Endothelial cell of umbilical vein (primary cell): ENCODE measurements around the gene ARPC2. TPM values are rescaled to one million over a fixed set of nuclear protein-coding genes. Genes with fewer than 3 reads are reported as not detected.
A peak's percentile ranks its signal among the peaks of the same experiment; 100 is the strongest.

ENCODE experiments used
- BruUV-seq: library from RNA; stranded (reverse); fragments of 400-500 nt; replicated peaks from 2 replicates; lab custom pipeline; 2021; lab: Mats Ljungman, UMichigan
- CTCF ChIA-PET: fragments of 300-600, 350-600 bp; sonication (Branson Sonifier 250); formaldehyde crosslinking; loops from one replicate; lab custom pipeline; 2021; ENCODE audit warnings: antibody characterized with exemption, inconsistent platforms; lab: Charles Lee
- POLR2A ChIA-PET: fragments of 300-600, 350-600 bp; sonication (Branson Sonifier 250); formaldehyde crosslinking; loops from one replicate; lab custom pipeline; 2021; ENCODE audit warnings: antibody characterized with exemption, inconsistent platforms; lab: Charles Lee
- DNase-seq: peaks from one replicate; pipeline ENCODE4 v3.0.0-alpha.2; 2011; ENCODE audit warnings: low read depth, low spot score
- FAIRE-seq: peaks from 2 replicates; lab custom pipeline; 2011; peaks lifted over from hg19 to GRCh38; lab: Jason Lieb, UNC
- H2AFZ ChIP-seq: 2 replicates; pipeline ENCODE4 v1.6.0; 2012; ENCODE audit warnings: low read depth, low read length, control low read depth, inconsistent platforms
- H3K27ac ChIP-seq: 2 replicates; pipeline ENCODE4 v1.5.1; 2011; ENCODE audit warnings: low read depth, mild to moderate bottlenecking, control low read depth, low read length, moderate library complexity; ENCODE audit not compliant: insufficient read depth
- H3K27me3 ChIP-seq, 2 experiments: 2 replicates each; pipeline versions ENCODE4 v1.6.0 to v1.6.1; 2011; ENCODE audit warnings: low read length in 2 of 2, mixed read lengths in 1 of 2; ENCODE audit not compliant: control insufficient read depth in 2 of 2, insufficient read depth in 2 of 2
- H3K36me3 ChIP-seq, 2 experiments: 2 replicates in 1 of 2; 3 replicates in 1 of 2; pipeline ENCODE4 v1.5.1; 2011; ENCODE audit warnings: low read length in 2 of 2, mild to moderate bottlenecking in 1 of 2, moderate library complexity in 1 of 2; ENCODE audit not compliant: control insufficient read depth in 2 of 2, insufficient read depth in 2 of 2; ENCODE audit errors: extremely low read depth in 1 of 2
- H3K4me1 ChIP-seq: 3 replicates; pipeline ENCODE4 v1.5.1; 2011; ENCODE audit warnings: mild to moderate bottlenecking, low read length; ENCODE audit not compliant: control insufficient read depth, insufficient read depth; ENCODE audit errors: extremely low read depth
- H3K4me2 ChIP-seq: 2 replicates; pipeline ENCODE4 v1.6.1; 2011; ENCODE audit warnings: low read length, control low read depth, mixed read lengths; ENCODE audit not compliant: insufficient read depth
- H3K4me3 ChIP-seq, 3 experiments: fragments of 200-600 bp in 1 of 3; sonication (generic), shearing (Covaris generic) in 1 of 3; replicated peaks in 1 of 3; 2 replicates each; pipeline ENCODE4 v1.5.1; 2011 to 2016; ENCODE audit warnings: control low read depth in 3 of 3, low read length in 3 of 3, mild to moderate bottlenecking in 2 of 3, inconsistent platforms in 1 of 3, low read depth in 1 of 3, moderate library complexity in 1 of 3; ENCODE audit not compliant: insufficient read depth in 1 of 3
- H3K79me2 ChIP-seq: 2 replicates; pipeline ENCODE4 v1.6.0; 2012; ENCODE audit warnings: low read length, inconsistent platforms; ENCODE audit not compliant: control insufficient read depth, insufficient read depth
- H3K9ac ChIP-seq: replicated peaks from 2 replicates; pipeline ENCODE3; 2011; ENCODE audit warnings: low read length, control low read depth; ENCODE audit not compliant: insufficient read depth; ENCODE audit errors: extremely low read depth
- H3K9me1 ChIP-seq: replicated peaks from 3 replicates; pipeline ENCODE4 v1.6.0; 2011; ENCODE audit warnings: mild to moderate bottlenecking, low read length; ENCODE audit not compliant: control insufficient read depth, insufficient read depth; ENCODE audit errors: extremely low read depth
- H3K9me3 ChIP-seq: replicated peaks from 2 replicates; pipeline ENCODE4 v1.5.1; 2012; ENCODE audit warnings: low read length, inconsistent platforms; ENCODE audit not compliant: control insufficient read depth, insufficient read depth
- H4K20me1 ChIP-seq: replicated peaks from 2 replicates; pipeline ENCODE3; 2011; ENCODE audit warnings: mild to moderate bottlenecking, low read length; ENCODE audit not compliant: control insufficient read depth, insufficient read depth; ENCODE audit errors: extremely low read depth
- CTCF ChIP-seq, 2 donors: IDR thresholded peaks; 1 replicate in 1 of 2; 2 replicates in 1 of 2; pipeline ENCODE4 v1.5.1; 2011; ENCODE audit warnings: low read length in 2 of 2, mild to moderate bottlenecking in 2 of 2, moderate library complexity in 2 of 2, control low read depth in 1 of 2, inconsistent platforms in 1 of 2, low read depth in 1 of 2; ENCODE audit not compliant: insufficient read depth in 1 of 2; ENCODE audit errors: extremely low read depth in 1 of 2
- EZH2 ChIP-seq: IDR thresholded peaks from 2 replicates; pipeline ENCODE4 v1.6.1; 2012; ENCODE audit warnings: borderline replicate concordance, low read depth, mild to moderate bottlenecking, moderate library complexity, low read length, inconsistent platforms; ENCODE audit not compliant: severe bottlenecking
- FOS ChIP-seq: IDR thresholded peaks from 2 replicates; pipeline ENCODE4 v1.6.1; 2011; ENCODE audit warnings: mild to moderate bottlenecking, low read length, moderate library complexity, borderline replicate concordance; ENCODE audit not compliant: insufficient read depth
- GATA2 ChIP-seq: IDR thresholded peaks from 2 replicates; pipeline ENCODE4 v1.7.0; 2011; ENCODE audit warnings: low read depth, mild to moderate bottlenecking, moderate library complexity, mixed read lengths, low read length; ENCODE audit not compliant: insufficient read length, insufficient read depth
- JUN ChIP-seq: IDR thresholded peaks from 2 replicates; pipeline ENCODE4 v1.6.1; 2011; ENCODE audit warnings: borderline replicate concordance, low read depth; ENCODE audit not compliant: insufficient read length, insufficient read depth
- MAX ChIP-seq: IDR thresholded peaks from 2 replicates; pipeline ENCODE4 v1.6.1; 2011; ENCODE audit not compliant: insufficient read depth, insufficient read length
- MYC ChIP-seq: IDR thresholded peaks from one replicate; pipeline ENCODE4 v1.6.1; 2011; ENCODE audit warnings: mild to moderate bottlenecking, low read depth, low read length
- POLR2A ChIP-seq: IDR thresholded peaks from 2 replicates; pipeline ENCODE4 v1.6.1; 2012; ENCODE audit warnings: low read depth, mild to moderate bottlenecking, control low read depth, low read length
- POLR2AphosphoS5 ChIP-seq: IDR thresholded peaks from 2 replicates; pipeline ENCODE4 v1.6.1; 2012; ENCODE audit warnings: low read depth, mild to moderate bottlenecking, control low read depth, low read length, moderate library complexity; ENCODE audit not compliant: insufficient read depth
- dilution Hi-C: fragments of 300-500 bp; cut with MboI; formaldehyde crosslinking; loops from one replicate; pipeline ENCODE4 v1.15.0; 2019; ENCODE audit warnings: low sequenced_read_pairs; ENCODE audit not compliant: extremely low pct_ligation_motif_present
- intact Hi-C: fragments of 100-400 bp; cut with micrococcal nuclease; formaldehyde crosslinking; loops from one replicate; pipeline ENCODE4 v1.10.0; 2022
- polyA plus RNA-seq, 4 experiments: library from polyadenylated mRNA; depleted of rRNA in 3 of 4; stranded (reverse) in 3 of 4; unstranded in 1 of 4; fragments of >200 nt; gene quantifications; 2 replicates each; pipeline versions ENCODE4 v1.2.1 to v1.2.3, GENCODE V29; 2011 to 2012; ENCODE audit warnings: missing spikeins in 1 of 4
- total RNA-seq: library from RNA; stranded (reverse); gene quantifications from 2 replicates; pipeline ENCODE4 v1.2.3, GENCODE V29; 2021

Gene ARPC2
- total and polyA plus RNA-seq, 2 donors (not counting 3 experiments of a cell fraction or from before 2014, with no cell fraction given) = 417 to 455 TPM

GRCh38 chr2:218289639-218290315 lies 72.8 kb downstream of the ARPC2 start:
- FAIRE-seq = no peak
- H3K9ac ChIP-seq = peak overlapping the region; percentile 77
- TF ChIP-seq MAX (no peak), FOS (no peak), GATA2 (no peak), EZH2 (no peak), JUN (no peak), CTCF (IDR thresholded peaks at IDR 0.05; ENCODE audit: extremely low read depth in 1 of 2, insufficient read depth in 1 of 2, low read depth in 1 of 2, low read length in 2 of 2) (no peak), POLR2A (no peak), POLR2AphosphoS5 (no peak), MYC (no peak)
- peak; percentile 57 for DNase-seq
- no peak overlapping the region for H2AFZ ChIP-seq
- dilution Hi-C loops = no loop called here
- H3K9me1 ChIP-seq = no peaks in the 10 kb centered on the region
- no peaks in the 10 kb centered on the region for H3K9me3 ChIP-seq
- POLR2A ChIA-PET = no interaction called here
- no peaks in the 10 kb centered on the region for H4K20me1 ChIP-seq
- peak overlapping the region in 2 of 3 experiments; percentile 69 to 79 for H3K4me3 ChIP-seq
- CTCF ChIA-PET = interaction anchor here (1.1 to 3.5 kb wide), 4 partner anchors 17 to 106 kb away, joined by 3 to 51 read pairs (median 20); partner anchors contain the start of genes AAMP, CATIP and PNKD
- H3K27me3 ChIP-seq = no peaks in the 10 kb centered on the region
- H3K79me2 ChIP-seq = peaks cover 60% of the 10 kb centered on the region
- H3K4me2 ChIP-seq = peak overlapping the region; percentile 84
- H3K36me3 ChIP-seq = peaks cover 0 to 2% of the 10 kb centered on the region in 2 experiments
- intact Hi-C loops = no loop called here
- peak overlapping the region; percentile 16 for H3K27ac ChIP-seq
- peaks cover 77% of the 10 kb centered on the region for H3K4me1 ChIP-seq
- no TSS peak for BruUV-seq
